ENCODE data around the gene KHDC4. TPM values are rescaled to one million over a fixed set of nuclear protein-coding genes. Genes with fewer than 3 reads are reported as not detected.
"Not testable (repeated sequence)": the region's sequence is repeated elsewhere in the genome, so short reads cannot be mapped to it uniquely, and the experiment has no call there.

The KHDC4 gene
- polyA plus RNA-seq, 1 of the 3 experiments (the other 2 are of a cell fraction), result 43.1 TPM

- ChIA-PET CTCF (interaction anchor here (0.6 to 3.5 kb wide), 8 partner anchors 8 to 134 kb away, joined by 3 to 20 read pairs (median 4); no protein-coding TSS in a partner anchor), POLR2A (interaction anchor here (0.6 to 1.9 kb wide), 5 partner anchors 8 to 151 kb away, joined by 3 to 4 read pairs (median 4); partner anchors contain the start of genes MEX3A and SYT11)
- H3K27ac ChIP-seq (ENCODE audit: low read depth in 2 of 2, low read length in 1 of 2), result no peak overlapping the region
- H2AFZ ChIP-seq (ENCODE audit: low read depth), result no peak overlapping the region
- H3K36me3 ChIP-seq (replicated peaks in 1 of 2; ENCODE audit: control insufficient read depth in 1 of 2, insufficient read depth in 2 of 2, low read length in 1 of 2), result peaks cover 45 to 55% of the 10 kb centered on the region in 2 experiments
- H4K20me1 ChIP-seq (ENCODE audit: insufficient read depth), result peaks cover 42% of the 10 kb centered on the region
- peaks cover 26% of the 10 kb centered on the region for H3F3A ChIP-seq (replicated peaks; ENCODE audit: insufficient read depth)
- H3K4me1 ChIP-seq (ENCODE audit: control insufficient read depth in 1 of 2, insufficient read depth in 2 of 2, low read depth in 1 of 2, low read length in 1 of 2), result peaks cover 19 to 20% of the 10 kb centered on the region in 2 experiments
- DNase-seq, result no peak
- H3K9me2 ChIP-seq, result no peaks in the 10 kb centered on the region
- peak overlapping the region; percentile 97 for H3K4me2 ChIP-seq
- H3K9ac ChIP-seq, result peak overlapping the region; percentile 98; the same call in 1 of the 2 replicates
- no peaks in the 10 kb centered on the region for H3K27me3 ChIP-seq (ENCODE audit: insufficient read depth)
- H3K9me3 ChIP-seq, result no peaks in the 10 kb centered on the region
- WGBS (ENCODE audit: low lambda C conversion rate), result 17% methylated on average over 1 of the region's 1 CpG
- peaks cover 77% of the 10 kb centered on the region for H3K79me2 ChIP-seq (ENCODE audit: insufficient read depth)
- no peak for TF ChIP-seq RCOR1 (IDR thresholded peaks at IDR 0.05; ENCODE audit: low read length)
- no peak for TF ChIP-seq POLR2AphosphoS5 (IDR thresholded peaks at IDR 0.05; ENCODE audit: low read depth, low read length)
- H3K4me3 ChIP-seq (ENCODE audit: low read depth in 2 of 2, low read length in 1 of 2), result peak overlapping the region; percentile 17 to 86; a peak in 3 of 4 replicates
Measured at GRCh38 chr1:155932081-155932480, 2.1 kb downstream of the KHDC4 start.

- peak overlapping the region in 1 of 2 experiments; percentile 30; a peak in 1 of 4 replicates for H3K27ac ChIP-seq (ENCODE audit: low read depth in 2 of 2, low read length in 1 of 2)
- H3K4me1 ChIP-seq (ENCODE audit: control insufficient read depth in 1 of 2, insufficient read depth in 2 of 2, low read depth in 1 of 2, low read length in 1 of 2), result peaks cover 19 to 20% of the 10 kb centered on the region in 2 experiments
- peaks cover 51 to 61% of the 10 kb centered on the region in 2 experiments for H3K36me3 ChIP-seq (replicated peaks in 1 of 2; ENCODE audit: control insufficient read depth in 1 of 2, insufficient read depth in 2 of 2, low read length in 1 of 2)
- H2AFZ ChIP-seq (ENCODE audit: low read depth), result no peak overlapping the region
- ChIA-PET CTCF (interaction anchor here (3.5 kb wide), 1 partner anchor 58 kb away, joined by 20 read pairs; no protein-coding TSS in a partner anchor), POLR2A (interaction anchor here (0.6 to 1.9 kb wide), 6 partner anchors 9 to 151 kb away, joined by 3 to 4 read pairs (median 4); partner anchors contain the start of genes MEX3A and SYT11)
- H4K20me1 ChIP-seq (ENCODE audit: insufficient read depth), result peaks cover 42% of the 10 kb centered on the region
- H3K4me3 ChIP-seq (ENCODE audit: low read depth in 2 of 2, low read length in 1 of 2), result peak overlapping the region; percentile 17 to 86
- no peaks in the 10 kb centered on the region for H3K9me2 ChIP-seq
- no peaks in the 10 kb centered on the region for H3K27me3 ChIP-seq (ENCODE audit: insufficient read depth)
- peak; percentile 46; the same call in 1 of the 2 replicates for TF ChIP-seq SIN3A (IDR thresholded peaks at IDR 0.05; ENCODE audit: borderline replicate concordance, low read depth, low read length)
- TF ChIP-seq TEAD4 (IDR thresholded peaks at IDR 0.05; ENCODE audit: borderline replicate concordance, insufficient read depth), result no peak
- no peaks in the 10 kb centered on the region for H3K9me3 ChIP-seq
- H3K79me2 ChIP-seq (ENCODE audit: insufficient read depth), result peaks cover 83% of the 10 kb centered on the region
- H3K4me2 ChIP-seq, result peak overlapping the region; percentile 97
- no peak for DNase-seq
- WGBS (ENCODE audit: low lambda C conversion rate), result 21% methylated on average over 7 of the region's 7 CpGs
- peaks cover 30% of the 10 kb centered on the region for H3F3A ChIP-seq (replicated peaks; ENCODE audit: insufficient read depth)
- peak overlapping the region; percentile 98 for H3K9ac ChIP-seq
Measured at GRCh38 chr1:155931332-155932038, 2.7 kb downstream of the KHDC4 start.

- WGBS (ENCODE audit: low lambda C conversion rate), result 32% methylated on average over 10 of the region's 10 CpGs
- H3K4me2 ChIP-seq, result peak overlapping the region; percentile 97
- H3F3A ChIP-seq (replicated peaks; ENCODE audit: insufficient read depth), result peaks cover 30% of the 10 kb centered on the region
- peak overlapping the region in 1 of 2 experiments; percentile 30; a peak in 1 of 4 replicates for H3K27ac ChIP-seq (ENCODE audit: low read depth in 2 of 2, low read length in 1 of 2)
- H4K20me1 ChIP-seq (ENCODE audit: insufficient read depth), result peaks cover 42% of the 10 kb centered on the region
- POLR2A ChIA-PET, result interaction anchor here (0.6 to 1.9 kb wide), 3 partner anchors 12 to 152 kb away, joined by 3 to 4 read pairs (median 3); partner anchors contain the start of gene MEX3A
- peaks cover 19 to 20% of the 10 kb centered on the region in 2 experiments for H3K4me1 ChIP-seq (ENCODE audit: control insufficient read depth in 1 of 2, insufficient read depth in 2 of 2, low read depth in 1 of 2, low read length in 1 of 2)
- H3K9me3 ChIP-seq; H2AFZ ChIP-seq (ENCODE audit: low read depth); H3K27me3 ChIP-seq (ENCODE audit: insufficient read depth); H3K9me2 ChIP-seq; DNase-seq: not testable (repeated sequence)
- H3K79me2 ChIP-seq (ENCODE audit: insufficient read depth), result peaks cover 90% of the 10 kb centered on the region
- peak overlapping the region; percentile 17 to 86 for H3K4me3 ChIP-seq (ENCODE audit: low read depth in 2 of 2, low read length in 1 of 2)
- CTCF ChIA-PET, result interaction anchor here (3.5 kb wide), 1 partner anchor 59 kb away, joined by 20 read pairs; no protein-coding TSS in a partner anchor
- H3K9ac ChIP-seq, result peak overlapping the region; percentile 98
- H3K36me3 ChIP-seq (replicated peaks in 1 of 2; ENCODE audit: control insufficient read depth in 1 of 2, insufficient read depth in 2 of 2, low read length in 1 of 2), result peaks cover 59 to 69% of the 10 kb centered on the region in 2 experiments
Measured at GRCh38 chr1:155930725-155931124, 3.5 kb downstream of the KHDC4 start.
